ENCODE results near the gene UIMC1.
"Not testable (repeated sequence)": the region's sequence is repeated elsewhere in the genome, so short reads cannot be mapped to it uniquely, and the experiment has no call there.

UIMC1 gene

DNA sequence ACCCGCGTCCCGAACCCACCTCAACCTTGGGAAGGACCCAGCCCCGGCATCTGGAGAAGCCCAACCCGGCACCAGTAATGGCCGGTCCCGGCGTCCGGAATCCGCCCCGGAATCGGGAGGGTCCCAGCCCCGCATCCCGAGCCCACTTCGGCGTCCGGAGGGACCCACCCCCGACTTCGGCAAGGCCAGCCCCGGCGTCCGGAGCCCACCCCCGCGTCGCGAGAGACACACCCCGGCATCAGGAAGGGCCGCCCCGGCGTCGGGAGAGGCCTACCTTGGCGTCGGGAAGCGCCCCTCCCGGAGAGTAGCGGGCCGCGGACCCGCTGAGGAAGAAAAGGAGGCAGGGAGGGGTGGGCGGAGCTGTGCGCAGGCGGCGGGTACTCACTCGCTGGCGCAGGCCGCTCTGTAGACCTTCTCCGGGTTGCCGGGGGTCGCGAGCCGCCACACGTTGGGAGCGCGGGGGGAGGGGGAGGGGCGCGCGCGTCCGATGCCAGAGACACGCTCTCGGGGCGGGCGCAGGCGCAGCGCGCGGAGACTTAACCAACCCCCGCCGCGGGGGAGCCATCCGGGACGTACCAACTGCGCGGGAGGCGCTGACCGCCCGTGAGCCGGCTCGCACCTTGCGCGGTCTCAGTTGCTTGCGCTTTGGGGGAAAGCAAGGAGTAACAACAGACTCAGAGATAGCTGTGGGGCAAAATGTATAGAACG is at the start of gene UIMC1:
Gene UIMC1, minus strand, starts transcription at position 515 of the 708 bp plus-strand sequence. CDS start 24,164 bp downstream, outside the sequence.
- DNase-seq = peak; percentile 35 to 92 (median 84)

DNA sequence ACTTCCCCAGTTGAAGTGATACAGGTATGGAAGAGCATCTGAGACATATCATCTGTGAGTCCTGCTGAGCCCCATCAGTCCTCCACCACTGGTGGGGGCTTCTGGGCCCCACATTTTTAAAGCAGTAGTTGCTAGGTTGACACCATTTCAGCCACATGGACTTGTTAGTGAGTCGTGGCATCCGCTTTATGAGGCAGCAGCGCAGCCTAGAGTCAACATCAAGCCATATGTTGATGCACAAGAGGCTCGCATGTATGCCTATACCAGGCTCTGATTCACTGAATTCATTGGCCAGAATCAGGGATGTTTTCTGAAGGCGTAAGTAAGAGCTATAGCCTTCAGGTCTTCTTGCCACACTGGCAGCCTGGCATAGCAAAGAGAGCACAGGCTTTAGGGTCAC is 42.7 kb upstream of the UIMC1 start:
- no peak for DNase-seq

DNA sequence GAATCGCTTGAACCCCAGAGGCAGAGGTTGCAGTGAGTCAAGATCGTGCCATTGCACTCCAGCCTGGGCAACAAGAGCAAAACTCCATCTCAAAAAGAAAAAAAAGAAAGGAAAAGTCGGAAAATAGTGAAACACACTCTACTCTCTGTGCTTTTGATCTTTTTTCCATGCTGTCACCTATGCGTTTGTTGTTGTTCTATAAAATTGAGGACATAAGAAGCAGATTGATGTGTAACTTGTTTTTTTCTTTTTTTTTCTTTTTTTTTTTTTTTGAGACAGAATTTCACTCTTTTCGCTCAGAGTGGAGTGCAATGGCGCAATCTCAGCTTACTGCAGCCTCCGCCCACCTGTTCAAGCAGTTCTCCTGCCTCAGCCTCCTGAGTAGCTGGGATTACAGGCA is 42.0 kb upstream of the UIMC1 start:
- not testable (repeated sequence) for DNase-seq

DNA sequence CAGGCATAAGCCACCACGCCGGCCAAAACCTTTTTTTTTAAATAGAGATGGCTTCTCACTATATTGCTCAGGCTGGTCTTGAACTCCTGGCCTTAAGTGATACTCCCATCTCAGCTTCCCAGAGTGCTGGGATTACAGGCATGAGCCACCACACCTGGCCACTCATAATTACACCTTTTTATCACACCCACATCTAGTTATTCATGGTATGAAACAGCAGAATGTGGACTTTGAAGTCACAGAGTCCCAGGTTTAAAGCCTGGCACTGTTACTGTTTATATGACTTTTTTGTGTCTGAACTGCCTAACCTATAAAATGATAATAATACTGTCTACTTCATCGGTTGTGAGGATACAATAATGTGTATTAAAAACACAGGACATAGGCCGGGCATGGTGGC is 39.1 kb upstream of the UIMC1 start:
- no peak for DNase-seq

DNA sequence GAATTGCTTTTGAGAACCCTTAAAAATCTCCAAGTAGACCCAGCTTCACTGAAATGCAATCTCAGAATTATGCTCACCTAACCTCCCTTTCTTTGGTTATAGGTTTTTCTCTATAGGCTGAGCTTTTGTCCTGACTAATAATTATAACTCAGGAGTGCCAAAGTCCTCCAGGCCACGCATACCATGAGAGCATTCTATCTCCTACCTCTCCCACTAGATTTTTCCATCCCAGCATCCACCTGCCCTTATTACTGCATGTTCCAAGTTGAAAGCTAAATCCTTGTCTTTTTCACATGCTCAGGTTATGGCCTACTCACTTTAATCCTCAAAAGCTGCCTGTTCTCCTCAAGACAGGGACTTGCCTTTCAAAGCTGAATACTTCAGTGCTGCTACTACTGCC is 38.1 kb upstream of the UIMC1 start:
- DNase-seq = no peak

DNA sequence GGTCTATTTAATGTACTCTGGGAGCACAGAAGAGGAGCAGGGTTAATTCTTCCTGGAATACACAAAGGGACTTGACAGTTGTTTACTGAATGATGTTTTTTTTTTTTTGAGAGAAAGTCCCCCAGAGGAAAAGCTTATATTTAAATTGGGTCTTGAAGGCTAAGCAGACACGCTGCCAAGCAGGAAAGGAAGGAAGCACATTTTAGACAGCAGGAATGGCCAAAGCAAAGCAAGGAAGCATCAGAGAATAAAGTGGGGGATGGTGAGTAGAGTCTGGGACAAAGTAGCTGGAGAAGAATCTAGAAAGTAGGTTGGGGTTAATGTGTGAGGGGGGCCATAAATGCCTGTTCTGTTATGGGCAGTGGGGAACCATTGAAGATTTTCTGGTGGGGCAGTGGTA is 37.4 kb upstream of the UIMC1 start:
- DNase-seq = no peak

DNA sequence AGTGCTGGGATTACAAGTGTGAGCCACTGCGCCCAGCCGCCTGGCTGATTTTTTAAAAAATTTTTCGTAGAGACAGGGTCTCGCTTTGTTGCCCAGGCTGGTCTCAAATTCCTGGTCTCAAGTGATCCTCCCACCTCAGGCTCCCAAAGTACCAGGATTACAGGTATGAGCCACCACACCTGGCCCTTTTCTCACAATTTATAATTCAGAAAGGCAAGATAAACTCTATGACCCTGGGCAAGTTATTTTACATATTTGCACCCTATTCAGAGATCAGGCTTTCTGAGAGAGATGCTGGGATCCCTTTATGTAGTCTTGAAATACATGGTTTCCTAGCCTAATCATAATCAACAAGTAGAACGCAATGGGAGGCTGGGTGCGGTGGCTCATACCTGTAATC is 36.5 kb upstream of the UIMC1 start:
- no peak for DNase-seq

DNA sequence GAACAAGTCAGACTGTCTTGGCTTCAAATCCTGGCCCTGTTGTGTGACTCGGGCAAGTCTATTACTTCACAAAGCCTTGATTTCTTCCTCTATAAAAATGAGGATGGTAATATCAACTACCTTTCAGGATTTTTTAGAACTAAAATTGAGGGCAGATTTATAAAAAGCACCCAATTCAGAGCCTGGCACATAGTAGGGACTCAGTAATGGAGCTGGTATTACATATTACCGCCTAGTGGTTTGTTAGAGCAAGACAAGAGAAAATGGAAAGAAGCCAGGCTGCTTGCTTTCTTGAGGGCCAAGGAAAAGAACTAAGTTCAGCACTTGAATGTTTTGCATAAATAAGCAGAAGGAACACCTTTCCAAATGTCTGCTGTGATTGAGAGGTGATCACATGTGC is 35.4 kb upstream of the UIMC1 start:
- no peak for DNase-seq

DNA sequence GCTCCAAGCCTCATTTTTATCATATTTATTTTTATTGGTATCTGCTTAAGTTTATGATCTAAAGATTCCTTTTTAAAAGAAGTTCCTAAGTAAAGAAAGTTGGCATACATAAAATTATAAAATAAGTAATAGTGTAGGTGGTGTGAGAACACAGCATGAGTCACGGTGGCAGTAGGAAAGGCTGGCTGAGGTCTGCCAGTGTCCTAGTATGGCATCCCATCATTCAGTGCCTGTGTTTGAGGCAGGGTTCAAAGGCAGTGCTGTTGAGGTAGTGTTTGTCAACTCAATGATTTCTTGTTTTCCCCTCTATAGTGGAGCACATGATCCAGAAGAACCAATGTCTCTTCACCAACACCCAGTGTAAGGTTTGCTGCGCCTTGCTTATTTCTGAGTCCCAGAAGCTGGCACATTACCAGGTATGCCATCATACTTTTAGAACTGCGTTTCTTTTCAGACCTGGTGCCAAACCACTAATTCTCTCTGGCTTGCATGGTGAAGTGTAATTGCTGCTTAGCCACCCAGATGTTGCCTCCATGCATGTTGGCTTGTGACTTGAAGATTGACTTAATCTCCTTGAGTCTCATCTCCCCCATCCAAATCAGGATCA is 34.3 kb upstream of the UIMC1 start:
- DNase-seq = no peak

DNA sequence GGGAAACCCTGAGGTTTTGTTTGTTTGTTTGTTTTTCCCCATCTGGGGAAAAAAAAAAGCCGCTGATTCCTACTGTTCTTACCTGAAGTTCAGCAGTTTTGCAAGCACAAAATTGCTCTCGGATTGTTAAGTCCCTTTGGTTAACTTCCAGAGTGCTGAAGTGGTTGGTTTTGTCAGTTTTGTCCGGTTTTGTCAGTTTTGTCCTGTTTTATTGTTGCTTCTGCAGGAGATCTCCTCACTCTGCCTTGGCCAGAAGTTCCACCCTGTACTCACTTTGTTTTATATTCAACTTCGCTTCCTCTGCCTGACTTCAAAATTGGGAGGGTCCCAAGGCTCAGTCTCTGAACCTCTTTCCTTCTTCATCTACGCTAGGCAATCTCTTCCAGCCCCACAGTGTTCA is 30.3 kb upstream of the UIMC1 start:
- DNase-seq = no peak

DNA sequence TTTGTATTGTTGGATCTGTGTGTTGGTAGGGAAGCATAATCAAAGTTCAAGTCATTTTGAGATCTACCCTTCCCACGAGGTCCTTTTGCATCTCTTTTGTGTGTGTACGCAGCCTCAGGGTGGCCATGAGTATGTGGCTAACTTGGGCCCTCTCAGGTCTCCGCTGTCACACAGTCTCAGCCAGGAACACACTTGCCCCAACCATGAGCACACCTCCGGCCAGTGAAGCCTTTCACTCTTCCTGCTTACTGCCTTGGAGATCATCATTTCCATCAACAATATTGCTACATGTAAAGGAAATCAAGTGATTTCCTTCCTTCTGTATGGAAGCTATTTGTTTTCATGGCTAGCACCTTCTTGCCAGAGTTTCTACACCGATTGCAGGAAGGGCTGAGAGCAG is 29.9 kb upstream of the UIMC1 start:
- no peak for DNase-seq

DNA sequence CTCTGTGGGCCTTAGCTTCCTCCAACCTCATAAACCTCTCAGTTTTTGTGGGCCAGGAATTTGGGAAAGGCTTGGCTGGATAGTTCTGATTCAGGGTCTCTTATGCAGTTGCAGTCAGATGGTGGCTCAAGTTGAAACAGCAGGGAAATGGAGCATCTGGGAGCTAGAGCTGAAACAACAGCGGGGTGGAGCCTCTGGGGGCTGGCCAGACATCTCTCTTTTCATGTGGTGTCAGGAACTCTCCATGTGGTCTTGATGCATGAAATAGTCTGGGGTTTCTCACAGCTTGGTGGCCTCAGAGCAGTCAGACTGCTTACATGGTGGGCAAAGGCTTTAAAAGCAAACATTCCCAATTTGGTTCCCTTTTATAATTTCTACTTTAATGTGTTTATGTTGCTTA is 29.4 kb upstream of the UIMC1 start:
- no peak for DNase-seq

DNA sequence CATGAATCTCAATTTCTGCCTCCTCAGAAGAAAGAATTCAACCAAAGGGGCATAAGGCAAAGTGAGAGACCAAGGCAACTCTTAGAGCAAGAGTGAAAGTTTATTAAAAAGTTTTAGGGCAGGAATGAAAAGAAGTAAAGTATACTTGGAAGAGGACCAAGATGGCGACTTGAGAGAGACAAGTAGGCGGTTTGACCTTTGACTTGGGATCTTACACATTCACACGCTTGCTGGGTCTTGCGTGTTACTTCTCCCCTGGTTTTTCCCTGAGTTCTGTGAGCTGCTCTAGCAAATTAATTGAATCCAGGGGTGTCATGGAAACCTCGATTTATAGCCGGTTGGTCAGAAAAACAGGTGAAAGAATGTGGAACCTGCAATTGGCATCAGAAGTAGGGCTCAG is 22.9 kb upstream of the UIMC1 start:
- no peak for DNase-seq

DNA sequence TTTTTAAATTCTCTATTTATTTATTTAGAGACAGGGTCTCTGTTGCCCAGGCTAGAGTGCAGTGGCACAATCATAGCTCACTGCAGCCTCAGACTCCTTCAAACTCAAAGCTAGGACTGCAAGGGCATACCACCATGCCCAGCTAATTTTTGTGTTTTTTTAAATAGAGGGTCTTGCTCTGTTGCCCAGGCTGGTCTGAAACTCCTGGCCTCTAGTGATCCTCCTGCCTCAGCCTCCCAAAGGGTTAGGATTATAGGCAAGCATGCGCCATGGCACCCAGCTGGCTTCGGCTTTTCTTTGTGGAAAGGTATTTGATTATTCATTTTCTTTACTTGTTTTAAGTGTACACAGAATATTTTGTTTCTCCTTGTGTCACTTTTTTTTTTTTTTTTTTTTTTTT is 21.1 kb upstream of the UIMC1 start:
- no peak for DNase-seq

DNA sequence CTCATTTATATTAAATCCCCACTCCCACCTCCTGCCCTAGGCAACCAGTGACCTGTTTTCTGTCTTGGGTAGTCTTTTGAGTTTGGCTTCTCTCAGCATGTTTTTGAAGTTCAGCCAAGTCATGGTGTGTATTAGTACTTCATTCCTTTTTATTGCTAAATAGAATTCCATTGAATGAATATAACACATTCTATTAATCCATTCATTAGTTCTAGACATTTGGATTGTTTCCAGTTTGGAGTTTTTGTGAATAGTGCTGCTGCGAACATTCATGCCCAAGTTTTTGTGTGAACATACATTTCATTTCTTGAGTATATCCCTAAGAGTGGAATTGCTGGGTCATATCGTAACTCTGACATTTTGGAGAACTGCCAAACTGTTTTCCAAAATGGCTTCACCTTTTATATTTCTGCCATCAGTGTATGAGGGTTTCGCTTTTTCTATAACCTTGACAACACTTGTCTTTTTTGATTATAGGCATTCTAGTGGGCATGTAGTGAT is 18.6 kb upstream of the UIMC1 start:
- DNase-seq = no peak

DNA sequence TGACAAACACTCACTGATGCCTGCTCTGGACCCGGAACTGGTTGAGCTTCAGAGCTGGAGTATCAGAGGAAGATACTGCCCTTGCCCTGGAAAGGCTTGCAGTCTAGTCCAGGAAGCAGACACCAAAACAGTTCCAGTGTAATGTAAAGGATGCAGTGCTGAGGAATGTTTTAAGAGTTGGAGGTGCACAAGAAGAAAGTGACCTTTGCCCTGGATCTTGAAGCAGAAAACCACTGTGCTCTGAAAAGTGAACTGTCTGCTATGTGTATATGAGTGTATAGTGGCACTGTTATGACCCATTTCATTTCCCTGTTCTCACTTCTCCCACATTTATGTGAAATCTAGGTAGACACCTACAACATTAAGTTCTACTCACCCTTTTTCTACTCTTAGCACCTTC is 18.0 kb upstream of the UIMC1 start:
- no peak for DNase-seq

DNA sequence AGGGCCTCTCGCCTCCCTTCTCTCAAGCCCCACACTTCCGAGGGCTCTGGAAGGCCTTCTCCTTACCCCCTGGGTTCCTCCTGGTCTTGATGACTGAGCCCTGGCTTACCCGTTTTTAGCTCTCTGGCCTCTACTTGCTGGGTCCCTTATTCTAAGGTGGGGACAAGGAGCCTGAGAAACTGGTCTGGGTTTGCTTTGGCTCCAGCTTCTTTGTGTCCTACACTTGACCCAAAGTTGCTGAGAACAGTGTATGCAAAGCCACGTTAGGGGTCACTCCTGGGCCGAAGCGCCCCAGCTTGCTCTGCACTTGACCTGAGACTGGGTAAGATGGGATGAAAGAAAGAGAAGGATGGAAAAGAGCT is 16.7 kb upstream of the UIMC1 start:
- peak in 6 of 14 donors; percentile 13 to 53 (median 30) for DNase-seq

DNA sequence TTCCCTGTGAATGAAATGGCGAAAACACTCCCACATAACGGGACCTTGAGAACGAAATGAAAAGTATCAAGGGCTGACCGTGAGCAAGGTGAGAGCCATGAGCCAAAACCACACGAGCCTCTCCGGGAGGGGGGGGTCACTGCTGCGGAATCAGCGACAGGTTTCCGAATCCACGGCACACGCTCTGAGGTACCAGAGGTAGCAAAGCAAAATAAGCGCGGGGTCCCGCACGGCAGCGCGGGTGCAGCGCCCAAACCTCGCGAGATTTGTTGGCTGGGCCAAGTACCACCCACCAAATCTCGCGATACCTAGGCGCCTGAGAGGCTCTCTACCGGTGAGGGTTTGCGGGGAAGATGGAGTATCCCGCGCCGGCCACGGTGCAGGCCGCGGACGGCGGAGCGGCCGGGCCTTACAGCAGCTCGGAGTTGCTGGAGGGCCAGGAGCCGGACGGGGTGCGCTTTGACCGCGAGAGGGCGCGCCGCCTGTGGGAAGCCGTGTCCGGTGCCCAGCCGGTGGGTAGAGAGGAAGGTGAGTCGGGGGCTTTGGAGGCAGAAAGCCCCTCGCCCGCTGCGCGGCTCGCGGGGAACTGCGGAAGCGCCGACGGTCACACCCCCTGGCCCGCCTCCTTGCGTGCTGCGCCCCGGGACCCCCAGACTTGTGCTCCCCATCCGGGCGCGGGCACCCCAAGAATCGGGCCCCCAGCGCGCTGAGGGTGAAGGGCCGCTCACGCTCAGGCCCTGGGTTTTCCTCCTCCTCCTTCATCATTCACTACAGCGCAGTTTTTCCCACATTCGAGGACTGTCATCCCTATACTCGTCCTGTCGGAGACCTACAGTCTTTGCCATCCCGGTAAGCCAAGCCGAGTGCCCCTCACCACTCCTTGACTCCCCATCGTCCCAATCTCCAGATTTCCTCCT is 16.1 kb upstream of the UIMC1 start, which contains the start of gene ZNF346:
Gene ZNF346, plus strand, starts transcription at position 311 of the 917 bp plus-strand sequence. Its CDS starts 43 bp downstream, at position 354.
- DNase-seq = peak in 13 of 14 donors; percentile 34 to 90 (median 75)

DNA sequence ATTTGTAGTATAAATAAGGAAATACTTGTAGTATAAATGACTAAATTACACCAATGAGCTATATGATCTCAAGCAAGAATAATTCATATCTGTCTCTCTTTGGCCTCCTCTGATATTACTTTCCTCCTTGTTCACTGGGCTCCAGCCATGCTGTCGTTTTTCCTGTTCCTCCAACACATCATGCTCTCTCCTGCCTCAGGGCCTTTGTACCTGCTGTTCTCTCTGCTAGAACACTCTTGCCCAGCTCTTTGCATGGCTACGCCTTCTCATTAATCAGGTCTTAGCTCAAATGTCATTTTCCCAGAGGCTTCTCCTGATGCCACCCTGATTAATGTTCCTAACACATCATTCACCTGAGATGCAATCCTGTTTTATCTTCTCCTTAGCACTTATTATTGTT is 13.5 kb upstream of the UIMC1 start:
- no peak for DNase-seq

DNA sequence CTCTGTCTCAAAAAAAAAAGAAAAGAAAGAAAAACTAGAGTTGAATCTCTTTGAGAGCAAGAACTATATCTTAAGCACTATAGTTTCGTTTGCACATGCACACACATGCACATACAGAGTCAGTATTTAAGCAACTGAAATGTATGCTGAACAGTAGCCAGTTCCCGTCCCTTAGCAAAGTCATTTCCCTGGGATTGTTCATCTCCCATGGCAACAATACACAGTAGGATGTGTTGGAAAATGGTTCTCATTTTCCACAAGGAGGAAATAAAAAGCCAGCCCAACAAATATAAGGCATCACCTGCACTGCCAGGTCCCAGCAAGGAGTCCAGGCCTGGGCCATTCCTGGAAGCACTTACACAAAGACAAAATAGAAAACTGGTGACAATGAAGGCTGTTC is 11.8 kb upstream of the UIMC1 start:
- no peak for DNase-seq

DNA sequence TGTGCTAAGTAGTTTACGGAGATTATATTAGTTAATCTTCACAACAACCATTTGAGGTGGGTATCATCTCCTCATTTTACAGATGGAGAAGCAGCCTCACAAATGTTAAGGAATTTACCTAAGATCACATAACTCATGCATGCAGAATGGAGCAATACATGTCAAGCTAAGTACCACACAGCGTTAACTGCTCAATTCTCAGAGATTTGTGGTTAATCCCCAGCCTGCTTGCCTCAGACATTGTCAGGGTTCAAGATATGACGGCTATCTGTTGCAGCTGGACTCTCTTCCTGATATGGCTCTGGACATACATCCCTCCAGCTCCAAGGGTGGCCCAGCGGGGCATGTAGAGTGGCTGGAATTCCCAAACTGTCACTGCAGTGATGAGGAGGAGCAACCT is 8.6 kb upstream of the UIMC1 start:
- no peak for DNase-seq

DNA sequence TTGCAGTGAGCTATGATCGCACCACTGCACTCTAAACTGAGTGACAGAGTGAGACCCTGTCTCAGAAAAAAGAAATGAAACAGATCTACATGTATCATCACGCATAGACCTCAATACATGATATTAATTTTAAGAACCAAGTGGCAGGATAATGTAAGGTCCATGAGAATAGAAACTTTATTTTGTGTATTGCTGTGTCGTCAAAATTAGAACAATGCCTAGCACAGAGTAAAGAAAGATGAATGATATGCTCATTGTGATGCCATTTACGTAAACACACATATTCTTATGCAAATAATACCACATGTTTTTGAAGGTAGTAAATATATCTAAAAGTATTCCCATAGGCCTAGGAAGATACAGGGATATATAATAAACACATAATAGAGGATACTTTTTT is 3.6 kb upstream of the UIMC1 start:
- DNase-seq = no peak

DNA sequence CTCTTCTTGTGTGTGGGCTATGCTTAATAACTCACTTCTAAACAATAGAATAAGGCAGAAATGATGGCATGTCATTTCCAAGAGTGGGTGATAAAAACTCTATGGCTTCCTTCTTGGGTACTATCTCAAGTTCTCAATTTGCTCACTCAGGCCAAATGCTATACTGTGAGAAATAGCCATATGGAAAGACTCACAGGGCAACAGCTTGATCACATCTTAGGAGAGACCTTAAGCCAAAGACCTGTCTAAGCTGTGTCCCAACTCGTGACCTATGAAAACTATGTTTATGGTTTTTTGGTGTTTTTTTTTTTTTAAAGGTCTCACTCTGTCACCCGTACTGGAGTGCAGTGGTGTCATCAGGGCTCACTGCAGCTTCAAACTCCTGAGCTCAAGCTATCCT is 2.1 kb upstream of the UIMC1 start:
- no peak for DNase-seq
